GM23248 (cell line): ENCODE results near the gene ZNF292. TPM values are rescaled to one million over a fixed set of nuclear protein-coding genes. Genes with fewer than 3 reads are reported as not detected.

Experiments
- DNase-seq: peaks from one replicate; pipeline ENCODE4 v3.0.0-alpha.2; 2015
- H2AFZ ChIP-seq: fragments of 200-600 bp; sonication (generic); 2 replicates; pipeline ENCODE4 v1.6.1; 2016; ENCODE audit warnings: antibody characterized with exemption
- H3F3A ChIP-seq: fragments of 200-600 bp; sonication (generic); 2 replicates; pipeline ENCODE4 v1.6.1; 2016; ENCODE audit warnings: mild to moderate bottlenecking, antibody characterized with exemption, mixed run types; ENCODE audit not compliant: insufficient read depth
- H3K27ac ChIP-seq: fragments of 200-600 bp; sonication (generic); 2 replicates; pipeline ENCODE4 v1.5.1; 2016; ENCODE audit warnings: mild to moderate bottlenecking
- H3K27me3 ChIP-seq: fragments of 200-600 bp; sonication (generic); replicated peaks from 2 replicates; pipeline ENCODE4 v1.6.1; 2016; ENCODE audit warnings: mild to moderate bottlenecking; ENCODE audit not compliant: insufficient read depth
- H3K36me3 ChIP-seq: fragments of 200-600 bp; sonication (generic); 2 replicates; pipeline ENCODE4 v1.6.1; 2016; ENCODE audit warnings: low read depth, mild to moderate bottlenecking
- H3K4me1 ChIP-seq: fragments of 200-600 bp; sonication (generic); 2 replicates; pipeline ENCODE4 v1.6.1; 2016; ENCODE audit warnings: mild to moderate bottlenecking; ENCODE audit not compliant: insufficient read depth
- H3K4me2 ChIP-seq: fragments of 200-600 bp; sonication (generic); one replicate; pipeline ENCODE4 v1.6.1; 2016; ENCODE audit warnings: mild to moderate bottlenecking; ENCODE audit not compliant: unreplicated experiment
- H3K4me3 ChIP-seq: fragments of 200-600 bp; sonication (generic); 2 replicates; pipeline ENCODE4 v1.5.1; 2016; ENCODE audit warnings: mild to moderate bottlenecking
- H3K79me2 ChIP-seq: fragments of 200-600 bp; sonication (generic); 2 replicates; pipeline ENCODE4 v1.6.1; 2016; ENCODE audit warnings: mild to moderate bottlenecking; ENCODE audit not compliant: insufficient read depth
- H3K9ac ChIP-seq: fragments of 200-600 bp; sonication (generic); 2 replicates; pipeline ENCODE4 v1.6.1; 2016; ENCODE audit warnings: mild to moderate bottlenecking
- H3K9me2 ChIP-seq: fragments of 200-600 bp; sonication (generic); 2 replicates; pipeline ENCODE4 v1.6.1; 2016; ENCODE audit warnings: mixed run types, mild to moderate bottlenecking, moderate library complexity; ENCODE audit not compliant: insufficient read depth
- H3K9me3 ChIP-seq: fragments of 200-600 bp; sonication (generic); one replicate; pipeline ENCODE4 v1.6.1; 2017; ENCODE audit warnings: low read depth
- H4K20me1 ChIP-seq: fragments of 200-600 bp; sonication (generic); 2 replicates; pipeline ENCODE4 v1.6.0; 2016; ENCODE audit not compliant: insufficient read depth
- EZH2 ChIP-seq: fragments of 200-600 bp; sonication (generic); IDR thresholded peaks from 2 replicates; pipeline ENCODE4 v1.6.1; 2018; ENCODE audit warnings: antibody characterized with exemption, mild to moderate bottlenecking; ENCODE audit not compliant: insufficient read depth, poor library complexity, severe bottlenecking
- EZH2phosphoT487 ChIP-seq: fragments of 200-600 bp; sonication (generic); IDR thresholded peaks from 2 replicates; pipeline ENCODE4 v1.6.1; 2018; ENCODE audit warnings: antibody characterized with exemption, moderate library complexity, mild to moderate bottlenecking, low read depth; ENCODE audit not compliant: insufficient read depth
- WGBS, 2 experiments: methylation state at CpG; one replicate each; pipeline ENCODE4 v1.1.6; 2015 to 2017; ENCODE audit warnings: low lambda C conversion rate in 2 of 2, low coverage in 1 of 2; ENCODE audit errors: missing lambda C conversion rate in 2 of 2; 5-methylcytosine and 5-hydroxymethylcytosine counted together
- in situ Hi-C: fragments of 300-500 bp; cut with MboI; formaldehyde crosslinking; loops from 2 replicates; pipeline ENCODE4 v1.15.0; 2020
- polyA plus RNA-seq: library from polyadenylated mRNA; unstranded; fragments of >200 nt; fragmentation: Nextera tagmentation; extraction: Ambion mirVana; gene quantifications from 2 replicates; pipeline ENCODE4 v1.2.1, GENCODE V29; 2016
- total RNA-seq: library from RNA; depleted of rRNA; stranded (reverse); fragments of >200 nt; shearing (Covaris generic); gene quantifications from 2 replicates; pipeline ENCODE4 v1.2.3, GENCODE V29; 2014; rRNA removed

The ZNF292 gene
- 14.1 and 31.5 TPM in 2 replicates for total RNA-seq
- 17.9 and 21.7 TPM in 2 replicates for polyA plus RNA-seq

GRCh38 chr6:87154993-87155841 is at the start of gene ZNF292:
TSS of gene ZNF292 (plus strand) at chr6:87155565. CDS start at chr6:87155592, 27 bp downstream.
- WGBS, 2 experiments: 1% methylated on average over 58 to 72 of the region's 75 CpGs
- no peak for TF ChIP-seq EZH2
- TF ChIP-seq EZH2phosphoT487: no peak

GRCh38 chr6:87105823-87106222 is 49.5 kb upstream of the ZNF292 start:
- Histone ChIP-seq H3K4me2 (peak overlapping the region; percentile 41), H3K9me2 (no peaks in the 10 kb centered on the region), H3K27me3 (no peaks in the 10 kb centered on the region), H3K4me3 (peak overlapping the region; percentile 2; the same call in 1 of the 2 replicates), H3K79me2 (no peaks in the 10 kb centered on the region), H3K4me1 (peaks cover 28% of the 10 kb centered on the region), H3K36me3 (no peaks in the 10 kb centered on the region), H3F3A (peaks cover 28% of the 10 kb centered on the region), H3K27ac (peak overlapping the region; percentile 21), H3K9me3 (no peaks in the 10 kb centered on the region), H3K9ac (no peak overlapping the region), H2AFZ (no peak overlapping the region), H4K20me1 (no peaks in the 10 kb centered on the region)
- peak; percentile 61 for DNase-seq
- TF ChIP-seq EZH2phosphoT487 (no peak), EZH2 (no peak)
- in situ Hi-C loops: no loop called here

More at GRCh38 chr6:87154993-87155841, at the start of gene ZNF292:
- Histone ChIP-seq H2AFZ (peak within 1 kb of the TSS; percentile 93), H3K9me2 (no peaks in the 10 kb centered on the region), H3K4me2 (peak within 1 kb of the TSS; percentile 89), H3F3A (peaks cover 37% of the 10 kb centered on the region), H3K27me3 (no peaks in the 10 kb centered on the region), H3K27ac (peak within 1 kb of the TSS; percentile 93), H3K9ac (peak within 1 kb of the TSS; percentile 88), H3K36me3 (0 out of 2 replicates have a peak, but pooled peaks cover 3% of the 10 kb centered on the region), H3K79me2 (peaks cover 62% of the 10 kb centered on the region), H3K4me3 (peak within 1 kb of the TSS; percentile 84), H3K9me3 (no peaks in the 10 kb centered on the region), H4K20me1 (peaks cover 17% of the 10 kb centered on the region; the same call in 1 of the 2 replicates), H3K4me1 (peaks cover 38% of the 10 kb centered on the region)
- peak; percentile 99 for DNase-seq
- in situ Hi-C loops: no loop called here

GRCh38 chr6:87110636-87111035 is 44.7 kb upstream of the ZNF292 start:
- Histone ChIP-seq H3K27me3 (no peaks in the 10 kb centered on the region), H2AFZ (no peak overlapping the region), H3K9ac (no peak overlapping the region), H3K79me2 (no peaks in the 10 kb centered on the region), H3K4me1 (peaks cover 12% of the 10 kb centered on the region), H3K36me3 (no peaks in the 10 kb centered on the region), H3F3A (peaks cover 13% of the 10 kb centered on the region), H3K4me2 (no peak overlapping the region), H3K9me3 (no peaks in the 10 kb centered on the region), H3K27ac (no peak overlapping the region), H3K4me3 (no peak overlapping the region), H4K20me1 (no peaks in the 10 kb centered on the region), H3K9me2 (no peaks in the 10 kb centered on the region)
- in situ Hi-C loops: no loop called here
- no peak for TF ChIP-seq EZH2phosphoT487
- 90 to 97% methylated on average over 1 of the region's 1 CpG for WGBS, 2 experiments
- DNase-seq: no peak

GRCh38 chr6:87115402-87116135 is 39.8 kb upstream of the ZNF292 start:
- no peaks in the 10 kb centered on the region for H3F3A ChIP-seq
- H3K4me2 ChIP-seq: no peak overlapping the region
- H3K4me3 ChIP-seq: no peak overlapping the region
- DNase-seq: no peak
- no peak overlapping the region for H2AFZ ChIP-seq
- no peaks in the 10 kb centered on the region for H3K4me1 ChIP-seq
- no peak overlapping the region for H3K27ac ChIP-seq
- no peaks in the 10 kb centered on the region for H3K9me2 ChIP-seq
- no peaks in the 10 kb centered on the region for H3K9me3 ChIP-seq
- no peaks in the 10 kb centered on the region for H3K36me3 ChIP-seq
- no peaks in the 10 kb centered on the region for H3K79me2 ChIP-seq
- no peak overlapping the region for H3K9ac ChIP-seq
- WGBS, 2 experiments: 28% methylated on average over 2 of the region's 2 CpGs
- no peaks in the 10 kb centered on the region for H3K27me3 ChIP-seq
- TF ChIP-seq EZH2 (no peak), EZH2phosphoT487 (no peak)
- H4K20me1 ChIP-seq: no peaks in the 10 kb centered on the region
- in situ Hi-C loops: no loop called here
